CD4-positive, alpha-beta T cell treated with Interleukin-17A for 4 hours (primary cell): Measurements from ENCODE around the gene RDH16.
"Not testable (repeated sequence)": the region's sequence is repeated elsewhere in the genome, so short reads cannot be mapped to it uniquely, and the experiment has no call there.

Source experiments
- DNase-seq: peaks from one replicate; pipeline ENCODE4 v3.0.0-alpha.2; 2020; ENCODE audit warnings: mixed read lengths

The RDH16 gene

DNA sequence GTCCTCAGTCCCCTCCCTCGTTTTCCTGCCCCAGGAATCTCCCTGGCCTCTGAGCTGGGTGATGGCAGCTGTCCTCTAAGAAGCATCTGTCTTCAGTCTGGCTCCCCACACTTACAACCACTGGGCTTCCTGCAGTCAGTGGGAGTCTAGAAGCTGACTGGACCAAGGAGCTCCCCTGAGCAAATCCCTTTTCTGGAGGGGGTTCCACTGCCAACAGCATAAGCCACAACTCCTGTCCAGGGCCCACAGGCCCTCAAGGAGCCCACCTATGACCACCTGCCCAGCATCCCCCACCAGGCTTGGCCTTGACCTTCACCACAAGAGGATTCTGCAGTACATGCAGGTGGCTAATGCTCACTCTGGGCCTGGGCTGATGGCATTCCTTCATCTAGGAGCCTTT lies 4.1 kb downstream of the RDH16 start:
- no peak for DNase-seq

GRCh38 chr12:56951582-56952339 lies 5.6 kb downstream of the RDH16 start:
- DNase-seq: no peak

DNA sequence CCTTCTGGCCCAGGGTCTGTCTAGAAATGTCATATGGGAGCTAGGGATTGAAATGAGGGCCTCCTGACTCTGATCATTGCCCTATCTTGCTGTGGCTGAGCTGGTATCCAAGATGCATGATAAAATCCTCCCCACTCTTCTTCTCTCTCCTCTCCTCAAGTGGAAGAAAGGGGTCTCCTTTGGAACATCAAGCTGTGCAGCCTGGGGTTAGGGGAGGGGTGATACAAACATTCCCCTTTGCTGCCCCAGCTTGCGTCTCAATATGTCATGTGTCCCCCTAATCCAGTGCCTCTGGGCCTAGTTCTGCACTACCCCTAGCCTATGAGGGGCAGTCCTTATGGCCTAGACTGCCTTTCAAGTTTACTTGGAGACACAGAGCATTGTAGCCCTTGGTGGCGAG lies 8.5 kb downstream of the RDH16 start:
- DNase-seq: no peak

- DNase-seq: no peak
These were observed 9.0 kb downstream of the RDH16 start for GRCh38 chr12:56948457-56948777.

- no peak for DNase-seq
These were observed 9.6 kb downstream of the RDH16 start for GRCh38 chr12:56947633-56948456.

DNA sequence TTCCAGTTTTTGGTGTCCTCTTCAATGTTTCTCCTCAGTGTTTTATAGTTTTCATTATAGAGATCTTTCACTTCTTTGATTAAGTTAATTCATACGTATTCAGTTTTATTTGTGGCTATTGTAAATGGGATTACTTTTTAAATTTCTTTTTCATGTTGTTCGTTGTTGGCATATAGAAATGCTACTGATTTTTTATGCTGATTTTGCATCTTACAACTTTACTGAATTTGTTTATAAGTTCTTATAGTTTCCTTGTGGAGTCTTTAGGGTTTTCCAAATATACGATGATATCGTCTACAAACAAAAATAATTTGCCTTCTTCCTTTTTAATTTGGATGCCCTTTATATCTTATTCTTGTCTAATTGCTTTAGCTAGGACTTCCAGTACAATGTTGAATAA lies 13.5 kb downstream of the RDH16 start:
- DNase-seq: no peak

- not testable (repeated sequence) for DNase-seq
These were observed 14.0 kb downstream of the RDH16 start for GRCh38 chr12:56943374-56943773.

DNA sequence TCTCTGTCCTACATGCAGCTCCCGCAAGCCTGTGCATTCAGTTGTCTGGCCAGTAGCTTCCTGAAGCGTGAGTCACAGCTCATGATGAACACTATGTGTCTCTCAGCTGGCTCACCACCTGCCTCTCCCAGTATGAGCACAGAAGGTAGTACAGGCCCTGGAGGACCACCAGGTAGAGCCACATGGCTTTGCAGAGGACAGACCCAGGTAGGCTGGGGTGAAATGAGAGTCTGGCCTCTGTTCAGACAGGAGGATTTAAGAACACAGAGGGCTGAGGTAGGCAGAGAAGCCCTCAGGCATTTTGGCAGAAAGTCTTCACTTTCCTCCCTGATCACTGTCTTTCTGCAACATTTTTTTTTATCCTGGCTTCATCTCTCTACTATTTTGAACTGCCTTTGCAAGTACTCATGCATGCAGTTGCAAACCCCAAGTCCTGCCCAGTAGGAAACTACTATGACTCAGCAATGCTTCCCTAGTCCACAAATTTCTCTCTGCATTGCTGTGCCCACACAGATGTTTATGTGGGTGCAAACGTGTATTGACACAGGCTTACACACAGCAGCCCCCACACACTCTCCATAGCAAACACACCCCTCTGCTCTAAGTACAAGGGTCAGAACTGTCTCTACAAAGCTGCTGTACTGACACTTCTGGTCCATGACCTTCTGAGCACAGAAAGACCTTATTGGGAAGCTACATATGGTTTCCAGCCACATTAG lies 15.9 kb downstream of the RDH16 start:
- DNase-seq: no peak

DNA sequence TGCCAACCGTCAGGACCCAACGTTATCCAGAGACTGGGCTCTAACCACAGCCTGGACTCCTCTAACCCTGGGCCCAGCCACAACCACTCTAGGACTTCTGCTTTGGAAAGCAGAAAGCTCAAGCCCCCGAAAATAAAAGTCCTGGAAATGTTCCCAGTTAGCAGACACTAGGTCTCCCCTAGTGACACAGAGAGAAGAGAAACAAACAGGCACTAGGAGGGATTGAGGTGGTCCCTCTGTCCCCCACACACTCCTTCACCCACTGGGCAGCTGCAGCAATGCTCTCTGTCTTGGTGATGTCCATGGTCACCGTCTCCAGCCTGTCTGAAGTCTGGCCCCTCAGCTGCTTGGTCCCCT lies 16.5 kb downstream of the RDH16 start:
- not testable (repeated sequence) for DNase-seq

GRCh38 chr12:56935752-56936151 lies 21.7 kb downstream of the RDH16 start:
- no peak for DNase-seq

GRCh38 chr12:56935157-56935556 lies 22.3 kb downstream of the RDH16 start:
- no peak for DNase-seq

GRCh38 chr12:56933826-56934625 lies 23.4 kb downstream of the RDH16 start, which contains the start of gene SDR9C7:
TSS of gene SDR9C7 (minus strand) at chr12:56934408. CDS start at chr12:56934261, 147 bp downstream.
- DNase-seq: no peak

DNA sequence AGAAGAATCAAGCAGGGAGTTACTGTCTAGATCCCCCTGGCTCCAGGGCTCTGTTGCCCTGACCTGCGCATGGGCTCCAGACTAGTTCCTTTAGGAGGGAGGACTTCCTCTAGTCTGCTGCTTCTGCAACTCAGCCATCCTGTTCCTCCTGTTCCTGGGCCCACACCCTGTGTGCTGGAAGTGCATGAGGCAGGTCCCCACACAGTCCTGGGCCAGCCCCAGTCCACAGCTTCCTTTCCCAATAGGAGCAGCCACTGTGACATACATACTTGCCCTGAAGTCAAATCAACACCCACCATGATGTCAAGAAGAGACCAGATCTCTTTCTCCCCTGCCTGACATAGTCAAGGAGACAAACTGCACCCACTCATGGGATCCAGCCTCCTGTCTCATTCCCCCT lies 24.5 kb downstream of the RDH16 start:
- no peak for DNase-seq

- DNase-seq: no peak
These were observed 25.3 kb downstream of the RDH16 start for GRCh38 chr12:56932146-56932545.

DNA sequence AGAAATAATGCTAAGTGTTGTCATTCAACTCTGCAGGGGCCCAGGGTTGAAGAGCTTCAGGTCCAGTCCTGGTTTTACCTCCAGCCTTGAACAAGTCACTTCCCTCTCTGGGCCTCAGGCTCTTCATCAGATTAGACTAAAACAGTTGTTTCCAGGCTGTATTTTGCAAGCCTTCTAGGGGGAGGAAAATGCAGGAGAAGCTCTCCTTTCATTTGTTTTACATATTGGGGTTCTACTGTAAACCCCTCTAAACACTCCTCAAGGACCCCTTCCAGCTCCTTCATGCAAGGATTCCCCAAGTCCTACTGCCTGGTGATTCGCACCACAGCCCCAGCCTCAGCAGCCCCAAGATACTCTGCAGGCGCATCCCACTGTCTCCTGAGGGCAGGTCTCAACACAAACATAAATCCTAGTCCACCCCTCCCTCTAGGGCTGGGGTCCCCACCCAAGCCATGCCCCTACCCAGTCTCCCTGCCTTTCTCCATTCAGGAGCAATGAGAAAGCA lies 25.9 kb downstream of the RDH16 start:
- DNase-seq: no peak

GRCh38 chr12:56930241-56930640 lies 27.2 kb downstream of the RDH16 start:
- no peak for DNase-seq

GRCh38 chr12:56929780-56930179 lies 27.6 kb downstream of the RDH16 start:
- no peak for DNase-seq

DNA sequence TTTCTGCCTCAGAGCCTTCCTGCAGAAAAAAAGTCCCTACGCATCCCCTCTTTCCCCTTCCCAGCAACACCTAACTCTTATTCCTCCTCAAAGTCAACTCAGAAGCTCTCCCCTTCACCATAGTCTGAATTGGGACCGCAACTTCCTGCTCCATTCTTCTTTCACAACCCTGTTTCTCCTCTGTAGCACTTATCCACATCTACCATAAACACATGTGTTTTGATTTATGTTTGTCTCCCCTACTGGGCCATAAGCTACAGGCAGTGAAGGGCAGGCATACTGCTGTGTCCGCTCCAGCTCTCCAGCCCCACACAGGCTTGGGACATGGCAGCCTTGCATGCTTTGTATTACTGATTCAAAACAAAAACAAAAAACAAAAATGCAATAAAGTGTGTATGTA lies 29.1 kb downstream of the RDH16 start:
- no peak for DNase-seq

DNA sequence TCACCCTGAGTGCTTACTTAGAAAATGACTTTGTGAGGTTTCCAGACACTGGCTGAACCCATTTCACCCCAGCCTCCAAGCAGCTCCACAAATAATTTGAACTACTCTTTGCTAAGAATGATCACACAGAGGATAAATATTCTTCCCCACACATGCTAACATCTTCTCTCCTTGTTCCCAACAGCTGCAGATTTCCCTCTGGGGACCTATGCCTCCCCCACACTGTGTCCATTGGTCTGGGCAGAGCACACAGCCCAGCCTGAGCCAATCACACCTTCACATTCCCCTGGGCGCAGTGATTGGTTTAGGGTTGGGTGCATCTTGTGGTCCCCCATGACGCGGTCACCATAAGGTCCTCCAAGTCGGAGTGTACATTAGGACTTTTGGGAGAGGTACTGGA lies 30.1 kb downstream of the RDH16 start:
- DNase-seq: no peak

DNA sequence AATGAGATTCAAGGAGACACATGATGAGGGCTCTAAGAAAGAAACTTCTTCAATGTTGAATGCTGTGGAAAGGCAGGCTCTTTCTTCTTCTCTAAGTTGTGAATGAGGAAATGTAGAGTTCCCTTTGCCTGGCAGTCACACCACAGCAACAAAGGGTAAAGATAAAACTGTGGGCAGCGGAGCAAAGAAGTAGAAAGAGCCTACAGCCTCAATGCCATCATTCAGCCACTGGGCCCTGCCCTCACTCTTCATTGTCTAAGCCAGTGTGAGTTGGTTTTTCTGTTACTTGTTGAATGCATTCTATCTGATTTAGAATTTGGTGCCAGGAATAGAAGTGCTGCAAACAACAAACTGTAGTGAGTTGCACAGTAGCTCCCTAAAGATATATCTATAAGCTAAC lies 35.4 kb downstream of the RDH16 start:
- no peak for DNase-seq

GRCh38 chr12:56921346-56921745 lies 36.1 kb downstream of the RDH16 start:
- no peak for DNase-seq

- not testable (repeated sequence) for DNase-seq
These were observed 39.3 kb downstream of the RDH16 start for GRCh38 chr12:56918139-56918538.

DNA sequence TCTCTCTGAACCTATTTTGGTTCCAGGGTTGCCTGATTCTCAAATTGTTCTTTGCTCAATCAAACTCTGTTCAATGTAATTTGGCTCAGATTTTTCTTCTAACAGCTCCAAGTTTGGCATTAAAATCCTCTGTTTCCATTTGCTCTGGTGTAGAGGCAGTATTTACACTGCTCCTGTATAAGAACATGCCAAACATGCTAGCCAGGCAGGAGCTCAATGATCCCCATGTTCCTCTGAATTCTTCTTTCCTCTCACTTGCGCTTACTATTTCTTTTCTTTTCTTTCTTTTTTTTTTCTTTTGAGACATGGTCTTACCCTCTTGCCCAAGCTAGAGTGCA lies 40.4 kb downstream of the RDH16 start:
- DNase-seq: no peak
